HT-29 (cell line): ENCODE data around the gene FRY. TPM values are rescaled to one million over a fixed set of nuclear protein-coding genes. Genes with fewer than 3 reads are reported as not detected.
A peak's percentile ranks its signal among the peaks of the same experiment; 100 is the strongest.
"Not testable (repeated sequence)": the region's sequence is repeated elsewhere in the genome, so short reads cannot be mapped to it uniquely, and the experiment has no call there.

Experiments used
- DNase-seq: peaks from one replicate; pipeline ENCODE4 v3.0.0-alpha.2; 2015; ENCODE audit warnings: low spot score
- total RNA-seq: library from RNA; depleted of rRNA; stranded (reverse); fragments of >200 nt; shearing (Covaris generic); gene quantifications from 2 replicates; pipeline ENCODE4 v1.2.3, GENCODE V29; 2014

The FRY gene
- total RNA-seq, 1 experiment from 2014 or later = 29.4 TPM

DNA sequence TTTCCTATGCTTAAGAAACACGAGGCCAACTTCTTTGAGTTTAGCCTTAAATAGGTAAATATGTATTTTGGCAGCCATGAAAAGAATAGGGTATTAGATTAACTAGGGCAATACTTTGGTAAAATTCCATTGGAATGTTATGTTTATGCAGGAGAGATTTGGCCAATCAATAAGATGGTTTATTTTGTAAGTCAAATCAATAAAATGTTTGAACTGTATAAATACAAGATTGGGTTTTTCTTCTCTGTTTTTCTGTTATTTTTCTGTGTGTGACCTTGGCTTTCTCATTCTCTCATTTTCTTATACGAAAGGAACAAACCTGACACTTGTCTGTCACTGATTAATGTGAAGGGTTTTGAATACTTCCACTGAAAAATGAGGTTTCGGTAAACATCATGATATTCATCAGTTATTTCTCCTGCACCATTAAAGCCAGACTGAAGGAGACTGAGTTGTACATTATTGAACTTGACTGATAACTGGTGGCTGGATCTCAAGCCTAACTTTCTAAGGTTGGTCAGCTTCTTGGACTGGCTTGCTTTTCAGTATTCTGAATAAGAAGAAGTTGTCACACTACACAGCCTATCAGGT lies 8.6 kb downstream of the FRY start:
- no peak for DNase-seq

GRCh38 chr13:32040689-32041088 lies 9.1 kb downstream of the FRY start:
- DNase-seq = no peak

- DNase-seq = no peak
Measured at GRCh38 chr13:32041429-32041828, 9.9 kb downstream of the FRY start.

DNA sequence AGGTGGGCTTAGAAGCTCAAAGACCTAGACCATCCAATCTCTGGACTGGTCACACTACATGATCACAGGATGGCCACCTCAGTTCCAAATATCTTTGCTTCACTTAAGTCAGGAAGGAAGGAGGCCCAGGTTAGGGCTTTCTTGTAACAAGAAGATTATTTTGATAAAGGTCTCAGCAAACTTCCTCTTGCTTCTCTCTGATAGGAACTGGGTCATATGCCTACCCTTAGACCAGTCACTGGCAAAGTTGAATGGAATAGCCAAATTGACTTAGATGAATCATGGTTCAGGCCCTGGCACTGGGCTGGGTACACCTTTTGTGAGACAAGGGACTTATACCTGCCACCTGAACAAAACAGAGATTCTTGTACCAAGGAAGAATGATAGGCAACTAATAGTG lies 11.0 kb downstream of the FRY start:
- no peak for DNase-seq

DNA sequence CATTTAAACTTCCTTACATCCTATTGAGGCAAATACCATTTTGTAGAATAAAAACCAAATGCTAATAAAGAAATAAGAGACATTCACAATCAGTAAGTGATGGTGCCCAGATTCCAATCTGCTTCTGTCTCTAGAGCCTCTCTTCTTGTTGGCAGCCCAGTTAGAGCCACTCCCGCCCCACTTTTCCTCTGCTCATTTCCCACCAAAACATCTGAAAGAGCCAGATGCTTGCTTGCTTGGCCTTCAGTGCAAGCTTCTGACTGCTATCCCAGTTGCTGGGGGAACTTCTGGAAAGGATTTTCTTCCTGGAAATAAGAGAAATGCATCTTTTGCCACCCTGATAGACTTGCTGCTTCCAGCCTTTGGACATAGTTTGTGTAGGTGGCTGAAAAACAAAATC lies 12.9 kb downstream of the FRY start:
- no peak for DNase-seq

GRCh38 chr13:32045537-32045936 lies 14.0 kb downstream of the FRY start:
- no peak for DNase-seq

DNA sequence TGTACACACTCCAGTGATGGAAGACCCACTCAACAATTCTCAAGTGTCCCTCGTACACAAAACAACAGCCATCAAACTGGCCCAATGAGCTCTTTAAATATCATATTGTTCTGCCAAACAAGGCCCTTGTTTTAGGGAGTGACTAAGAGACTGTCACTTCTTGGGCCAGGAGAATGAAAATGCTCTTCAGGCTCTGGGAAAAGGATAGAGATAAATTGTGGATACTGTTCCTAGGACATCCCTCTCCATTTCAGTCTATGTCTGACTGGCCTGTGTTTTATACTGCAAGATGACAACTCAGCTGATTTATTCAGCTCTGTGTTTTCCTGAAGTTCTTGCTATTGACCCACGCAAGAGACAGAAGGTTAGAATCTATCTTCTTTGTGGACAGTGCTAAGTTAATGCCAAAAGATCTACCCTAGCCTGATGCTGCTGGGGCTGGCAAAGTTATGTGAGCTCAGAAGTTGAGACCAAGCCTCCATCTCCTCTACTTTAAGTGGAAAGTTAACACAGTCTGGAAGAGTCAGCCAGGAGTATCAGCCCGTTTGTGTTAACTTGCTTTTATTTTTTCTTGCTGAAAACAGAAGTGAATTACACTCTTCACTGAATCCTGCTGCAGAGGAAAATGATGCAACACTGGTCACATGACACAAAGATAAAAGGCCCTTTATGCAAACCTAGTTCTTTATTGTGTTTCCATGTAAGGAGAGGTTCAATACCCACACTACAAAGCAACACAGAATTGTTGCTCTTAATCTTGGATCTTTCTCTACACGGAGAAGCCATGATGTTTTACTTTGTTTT lies 14.6 kb downstream of the FRY start:
- DNase-seq = peak; percentile 49

DNA sequence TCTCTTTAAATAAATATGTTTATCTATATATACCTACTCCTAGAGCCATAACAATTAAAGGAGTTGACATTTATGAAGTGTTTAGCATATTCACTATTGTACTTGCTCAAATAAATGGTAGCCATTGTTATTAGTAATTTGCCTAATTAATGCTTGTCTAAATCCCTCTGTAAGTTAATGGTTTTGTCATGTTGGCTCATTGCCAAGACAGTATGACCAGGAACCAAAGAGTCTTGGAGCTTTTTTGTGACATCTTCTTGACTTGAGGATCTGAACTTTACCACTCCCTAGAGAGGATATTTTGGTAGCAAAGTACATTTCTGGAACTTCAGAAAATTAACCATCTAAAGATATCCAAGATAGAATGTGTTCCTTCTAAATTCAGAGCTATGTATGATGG lies 15.5 kb downstream of the FRY start:
- DNase-seq = peak; percentile 64

DNA sequence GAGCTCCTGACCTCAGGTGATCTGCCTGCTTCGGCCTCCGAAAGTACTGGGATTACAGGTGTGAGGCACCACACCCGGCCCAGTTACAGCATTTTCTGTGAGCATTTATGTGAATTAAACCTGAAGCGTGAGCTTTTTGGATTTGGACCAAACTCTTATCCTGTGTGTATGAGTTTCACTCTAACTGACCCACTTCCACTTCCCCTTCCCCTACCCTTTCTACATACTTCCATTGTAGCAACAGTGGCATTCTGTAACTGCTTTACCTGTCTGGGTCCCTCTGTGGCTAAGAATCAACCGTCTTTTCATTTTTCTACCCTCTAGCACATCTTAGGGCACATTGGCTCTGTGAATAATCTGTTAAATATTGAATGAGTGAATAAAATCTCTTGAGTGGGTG lies 16.2 kb downstream of the FRY start:
- no peak for DNase-seq

DNA sequence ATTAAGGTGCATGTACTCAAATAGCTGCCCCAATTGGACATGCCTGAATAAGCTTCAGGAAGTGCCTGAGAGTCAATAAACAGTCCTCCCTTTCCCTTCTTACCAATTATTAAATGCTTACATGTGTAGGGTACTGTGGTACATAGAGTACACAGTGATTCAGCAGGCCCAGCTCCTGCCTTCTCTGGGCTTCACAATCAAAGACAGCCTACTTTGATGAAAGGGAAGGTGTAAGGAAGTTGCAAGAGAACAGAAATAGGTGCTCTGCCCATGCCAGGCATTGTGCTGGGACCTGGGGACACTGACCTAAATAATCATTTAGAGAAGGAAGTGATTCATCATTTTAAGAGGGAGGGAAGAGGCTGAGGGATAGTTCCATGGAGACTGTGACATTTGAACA lies 17.2 kb downstream of the FRY start:
- peak; percentile 92 for DNase-seq

GRCh38 chr13:32051156-32051555 lies 19.6 kb downstream of the FRY start:
- DNase-seq = no peak

GRCh38 chr13:32056316-32056715 lies 24.7 kb downstream of the FRY start:
- peak; percentile 92 for DNase-seq

DNA sequence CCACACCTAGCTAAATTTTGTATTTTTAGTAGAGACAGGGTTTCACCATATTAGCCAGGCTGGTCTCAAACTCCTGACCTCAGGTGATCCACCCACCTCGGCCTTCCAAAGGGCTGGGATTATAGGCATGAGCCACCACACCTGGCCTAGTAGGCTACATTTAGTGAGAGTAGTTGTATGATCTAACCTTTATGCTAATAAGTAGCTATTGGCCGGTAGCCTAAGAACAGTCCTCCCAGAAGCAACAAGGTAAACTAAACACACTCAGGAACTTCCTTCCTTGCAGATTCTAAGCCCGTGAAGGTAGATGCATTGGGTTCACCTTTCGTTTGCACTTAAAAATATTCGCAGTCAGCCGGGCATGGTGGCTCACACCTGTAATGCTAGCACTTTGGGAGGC lies 25.8 kb downstream of the FRY start:
- not testable (repeated sequence) for DNase-seq

DNA sequence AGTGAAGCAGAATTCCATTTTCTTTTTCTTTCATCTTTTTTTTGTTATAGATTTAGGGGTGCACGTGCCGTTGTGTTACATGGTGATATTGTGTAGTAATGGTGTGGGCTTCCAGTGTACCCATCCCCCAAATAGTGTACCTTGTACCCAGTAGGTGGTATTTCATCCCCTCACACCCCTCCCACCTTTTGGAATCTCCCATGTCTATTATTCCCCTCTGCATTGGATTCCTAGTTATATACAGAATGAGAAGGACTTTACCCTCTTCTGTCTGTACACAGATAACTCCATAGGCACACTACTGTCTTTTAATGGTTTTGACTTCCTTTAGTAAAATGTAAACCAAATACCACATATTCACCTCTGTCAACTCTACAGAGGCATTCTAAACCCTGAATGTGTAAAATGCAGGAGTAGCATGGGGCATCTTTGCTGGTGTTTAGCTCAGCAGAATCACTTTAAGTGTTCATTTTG lies 28.0 kb downstream of the FRY start:
- DNase-seq = peak; percentile 5

DNA sequence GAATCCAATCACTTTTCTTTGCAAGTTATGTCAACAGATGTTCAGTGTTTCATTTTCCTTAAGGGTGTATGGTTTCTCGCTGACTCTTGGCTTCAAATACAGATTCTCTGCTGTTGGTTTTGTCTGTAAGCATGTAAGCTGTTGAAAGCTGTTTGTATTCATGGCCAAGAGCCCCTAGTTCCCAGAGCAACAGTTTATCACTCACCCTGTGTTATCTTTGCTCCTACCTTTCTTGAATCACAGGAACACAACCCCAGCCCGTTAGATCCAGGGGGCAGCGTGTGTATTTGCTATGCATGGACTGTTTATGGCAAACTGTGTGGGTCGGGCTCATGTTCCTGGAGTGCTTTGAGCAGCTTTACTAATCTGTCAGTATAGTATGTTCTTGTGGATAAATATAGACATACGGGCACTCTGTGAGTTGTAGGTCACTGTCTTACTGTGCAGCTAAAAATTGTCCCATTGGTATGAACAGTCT lies 28.9 kb downstream of the FRY start:
- no peak for DNase-seq

DNA sequence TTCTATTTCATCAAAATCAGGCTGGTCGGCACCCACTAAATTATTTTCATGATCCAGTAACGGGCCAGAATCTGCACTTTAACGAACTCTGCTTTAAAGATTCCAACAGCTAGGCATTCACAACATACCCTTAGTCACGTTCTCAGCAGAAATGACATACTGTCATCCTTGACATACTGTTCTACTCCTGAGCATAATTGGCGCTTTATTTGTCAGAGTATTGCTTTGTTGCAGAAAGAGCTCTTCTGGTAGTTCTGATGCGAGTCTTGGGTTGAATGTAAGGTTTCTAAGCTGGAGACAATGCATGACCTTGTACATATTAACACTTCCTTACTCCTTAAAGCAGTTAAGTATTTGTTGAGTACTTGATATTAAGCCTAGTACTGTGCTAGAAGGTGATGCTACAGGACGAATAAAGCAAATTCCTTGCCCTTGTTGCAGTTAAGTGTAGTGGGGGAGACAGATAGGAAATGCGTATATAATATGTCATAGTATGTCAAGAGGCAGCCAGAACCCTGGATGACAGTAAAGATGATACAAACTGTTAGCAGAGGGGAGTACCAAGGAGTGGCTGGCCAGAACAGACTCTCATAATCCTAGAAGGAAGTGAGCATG lies 32.2 kb downstream of the FRY start:
- DNase-seq = no peak

- no peak for DNase-seq
Measured at GRCh38 chr13:32067149-32067961, 35.8 kb downstream of the FRY start.

DNA sequence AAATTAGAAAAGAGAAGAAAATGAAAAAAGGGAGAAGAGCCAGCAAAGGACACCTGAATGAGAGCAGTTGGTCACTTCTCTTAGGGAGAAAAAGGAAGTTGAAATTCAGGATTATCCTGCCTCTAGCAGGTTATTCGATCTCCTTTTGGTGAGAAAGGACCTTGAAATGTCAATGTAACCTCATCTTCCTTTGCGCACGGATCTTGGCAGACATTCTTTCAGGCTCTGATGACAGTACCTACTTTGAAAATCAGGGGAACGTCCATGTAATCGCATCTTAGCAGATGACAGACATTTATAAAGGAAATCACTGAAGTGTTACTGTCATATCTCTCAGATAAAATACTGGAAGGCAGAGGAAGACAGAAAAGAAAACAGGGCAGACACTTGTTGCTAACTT lies 36.7 kb downstream of the FRY start:
- no peak for DNase-seq

- DNase-seq = no peak
Measured at GRCh38 chr13:32073180-32073864, 41.7 kb downstream of the FRY start.

- peak; percentile 56 for DNase-seq
Measured at GRCh38 chr13:32075170-32075851, 43.7 kb downstream of the FRY start.

- DNase-seq = peak; percentile 42
Measured at GRCh38 chr13:32079587-32079986, 48.0 kb downstream of the FRY start.
